Choroid plexus epithelial cell (primary cell): Measurements from ENCODE around the gene SLMAP.

Source experiments
- DNase-seq: peaks from one replicate; pipeline ENCODE4 v3.0.0-alpha.2; 2010; ENCODE audit warnings: low read depth
- H3K4me3 ChIP-seq: 2 replicates; pipeline ENCODE4 v1.5.1; 2011; ENCODE audit warnings: low read depth, mild to moderate bottlenecking, control low read depth, low read length, moderate library complexity
- TF ChIP-seq, protein P1 (sequence below): conservative IDR thresholded peaks from 2 replicates; pipeline ENCODE4 v1.5.1; 2011; ENCODE audit warnings: low read depth, mild to moderate bottlenecking, control low read depth, inconsistent platforms, low read length, moderate library complexity

Gene SLMAP

DNA sequence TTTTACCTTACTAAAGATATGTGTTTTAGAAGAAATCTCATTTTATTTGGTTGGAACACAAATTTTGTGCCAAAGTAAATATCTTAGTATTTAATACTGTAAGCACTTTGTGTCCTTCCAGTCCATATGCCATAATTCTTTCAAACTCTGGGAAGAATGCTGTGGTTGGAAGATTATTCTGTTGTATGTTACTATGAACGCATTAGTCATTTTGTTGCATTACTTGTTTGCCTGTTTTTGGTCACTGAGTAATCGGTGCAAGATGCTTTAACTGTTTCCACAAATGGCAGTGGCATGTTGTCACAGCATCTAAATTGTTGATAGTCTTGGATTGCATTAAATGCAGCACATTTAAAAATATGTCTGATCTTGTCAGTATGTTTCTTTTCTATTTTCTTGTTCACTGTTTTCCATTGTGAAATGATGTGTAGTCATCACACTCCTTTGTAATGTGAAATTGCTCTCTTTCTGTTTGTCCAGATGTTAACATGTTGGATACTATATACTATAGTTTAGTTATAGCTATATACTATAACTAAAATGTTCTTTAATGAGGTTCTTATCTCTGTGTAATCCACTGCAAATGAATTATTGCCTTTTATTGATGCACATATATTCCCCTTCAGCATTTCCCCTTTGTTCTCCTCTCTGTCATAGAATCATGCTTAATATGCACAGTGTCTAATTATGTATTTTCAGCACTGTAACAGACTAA lies 162.2 kb downstream of the SLMAP start:
- no peak overlapping the region for H3K4me3 ChIP-seq
- peak; percentile 84 for DNase-seq
- TF ChIP-seq, protein P1, sequence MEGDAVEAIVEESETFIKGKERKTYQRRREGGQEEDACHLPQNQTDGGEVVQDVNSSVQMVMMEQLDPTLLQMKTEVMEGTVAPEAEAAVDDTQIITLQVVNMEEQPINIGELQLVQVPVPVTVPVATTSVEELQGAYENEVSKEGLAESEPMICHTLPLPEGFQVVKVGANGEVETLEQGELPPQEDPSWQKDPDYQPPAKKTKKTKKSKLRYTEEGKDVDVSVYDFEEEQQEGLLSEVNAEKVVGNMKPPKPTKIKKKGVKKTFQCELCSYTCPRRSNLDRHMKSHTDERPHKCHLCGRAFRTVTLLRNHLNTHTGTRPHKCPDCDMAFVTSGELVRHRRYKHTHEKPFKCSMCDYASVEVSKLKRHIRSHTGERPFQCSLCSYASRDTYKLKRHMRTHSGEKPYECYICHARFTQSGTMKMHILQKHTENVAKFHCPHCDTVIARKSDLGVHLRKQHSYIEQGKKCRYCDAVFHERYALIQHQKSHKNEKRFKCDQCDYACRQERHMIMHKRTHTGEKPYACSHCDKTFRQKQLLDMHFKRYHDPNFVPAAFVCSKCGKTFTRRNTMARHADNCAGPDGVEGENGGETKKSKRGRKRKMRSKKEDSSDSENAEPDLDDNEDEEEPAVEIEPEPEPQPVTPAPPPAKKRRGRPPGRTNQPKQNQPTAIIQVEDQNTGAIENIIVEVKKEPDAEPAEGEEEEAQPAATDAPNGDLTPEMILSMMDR: no peak

DNA sequence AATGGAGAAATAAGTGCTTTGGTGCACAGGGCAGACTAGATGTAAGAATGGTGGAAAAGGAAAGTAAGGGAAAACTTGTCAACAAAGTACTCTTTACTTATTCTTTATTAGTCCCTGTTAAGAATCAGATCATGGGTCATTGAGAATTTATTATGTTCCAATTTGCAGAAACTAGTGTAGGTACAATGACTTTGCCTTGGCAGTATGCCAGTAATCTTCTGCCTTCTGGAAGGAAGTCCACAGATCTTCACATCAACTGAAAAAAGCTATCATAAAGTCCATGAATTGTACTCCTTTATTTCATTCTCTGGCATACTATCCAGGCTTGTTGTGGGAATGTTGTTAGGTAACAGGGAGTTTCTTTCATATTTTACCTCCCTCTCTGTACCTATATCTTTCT lies 163.9 kb downstream of the SLMAP start:
- TF ChIP-seq, protein P1: no peak
- peak; percentile 41 for DNase-seq
- no peak overlapping the region for H3K4me3 ChIP-seq

DNA sequence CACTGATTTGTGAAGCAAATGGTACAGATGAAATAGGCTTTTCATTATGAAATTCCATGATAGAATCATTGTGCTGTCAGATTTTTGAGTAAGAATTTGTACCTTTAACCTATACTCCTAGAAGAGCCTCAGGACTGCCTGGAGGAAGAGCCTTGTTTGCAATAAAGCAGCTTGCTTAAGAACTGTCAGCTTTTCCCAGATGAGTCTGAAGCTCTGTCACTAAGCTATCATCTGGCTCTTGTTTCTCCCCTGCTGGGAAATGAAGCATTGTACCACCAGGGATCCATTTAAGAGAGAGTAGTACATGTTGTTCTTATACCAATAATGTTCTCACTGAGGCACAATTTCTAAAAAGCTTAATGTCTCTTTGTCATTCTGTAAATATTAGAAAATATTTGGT lies 167.0 kb downstream of the SLMAP start:
- TF ChIP-seq, protein P1: no peak
- H3K4me3 ChIP-seq: no peak overlapping the region

DNA sequence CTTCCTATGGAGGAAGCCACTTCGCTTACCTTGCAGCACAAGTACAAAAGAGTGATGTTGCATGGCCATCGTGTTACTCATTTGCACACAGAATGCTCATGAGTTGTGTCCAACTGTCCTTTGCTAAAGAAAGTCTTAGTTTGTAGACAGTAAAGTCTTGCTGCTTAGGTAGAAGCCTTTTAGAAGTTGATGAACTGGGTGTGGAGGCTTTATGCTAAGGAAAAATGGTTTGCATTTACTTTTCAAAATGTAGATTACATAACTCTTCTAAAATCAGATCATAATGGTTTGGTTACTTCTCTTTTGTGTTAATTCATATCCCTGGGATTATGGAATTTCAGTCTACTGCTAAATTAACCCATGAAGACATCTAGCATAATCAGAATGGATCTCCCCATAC lies 167.6 kb downstream of the SLMAP start:
- TF ChIP-seq, protein P1: no peak
- DNase-seq: no peak
- no peak overlapping the region for H3K4me3 ChIP-seq

More for the DNA sequence above, 167.0 kb downstream of the SLMAP start:
- DNase-seq: peak; percentile 76

DNA sequence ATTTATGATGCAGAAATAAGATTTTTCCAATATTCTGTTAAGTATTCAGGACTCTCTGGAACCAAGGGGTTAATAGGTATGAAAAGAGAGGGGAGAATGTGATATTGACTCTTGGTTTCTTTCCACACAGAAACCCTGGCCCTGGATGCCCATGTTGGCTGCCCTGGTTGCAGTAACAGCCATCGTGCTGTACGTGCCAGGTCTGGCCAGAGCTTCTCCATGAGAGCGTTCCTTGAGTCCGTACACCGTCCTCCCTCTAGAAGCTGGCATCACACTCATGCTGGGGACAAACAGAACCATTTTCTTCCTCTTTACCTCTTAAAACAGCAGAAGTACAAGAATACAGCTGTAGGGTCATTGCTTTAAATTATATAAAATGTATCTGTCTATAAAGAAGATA lies 171.1 kb downstream of the SLMAP start:
- TF ChIP-seq, protein P1: no peak
- no peak for DNase-seq

DNA sequence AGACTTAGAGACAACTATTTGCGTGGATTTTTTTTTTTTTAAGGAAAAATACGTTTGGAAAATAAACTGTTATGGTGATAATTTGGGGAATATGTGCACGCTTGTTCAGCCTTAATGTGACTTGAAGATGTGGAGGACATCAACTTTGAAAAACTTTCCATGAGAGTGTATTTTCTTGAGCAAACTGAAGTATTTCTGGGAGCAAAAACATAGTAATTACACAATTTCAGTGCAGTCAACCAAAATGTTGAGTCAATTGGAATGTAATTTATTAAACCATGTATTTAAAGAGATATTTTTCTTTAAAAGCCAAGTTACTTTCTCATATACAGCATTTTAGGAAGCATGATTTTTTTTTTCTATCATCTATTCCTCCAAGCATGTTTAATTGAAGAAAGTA lies 171.8 kb downstream of the SLMAP start:
- no peak overlapping the region for H3K4me3 ChIP-seq
- peak; percentile 44 for DNase-seq
- TF ChIP-seq, protein P1: no peak

More for the DNA sequence above, 171.1 kb downstream of the SLMAP start:
- no peak overlapping the region for H3K4me3 ChIP-seq

DNA sequence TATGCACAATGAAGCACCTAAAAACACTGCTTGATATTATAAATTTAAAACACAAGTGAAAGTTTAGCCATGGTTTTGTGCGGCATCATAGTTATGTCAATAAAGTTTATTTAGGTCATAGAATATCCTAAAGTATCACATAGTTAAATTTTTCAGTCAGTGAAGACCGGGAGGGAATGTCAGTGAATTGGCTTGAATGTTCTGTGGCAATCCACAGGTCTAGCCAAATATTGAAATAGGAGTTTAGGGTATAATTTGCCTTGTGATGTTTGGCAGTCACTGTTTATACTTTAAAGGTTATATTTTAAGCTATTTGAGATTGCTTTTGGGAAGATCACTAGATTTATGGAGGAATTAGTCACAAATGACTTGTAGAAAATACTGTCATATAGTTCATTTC lies 172.4 kb downstream of the SLMAP start:
- H3K4me3 ChIP-seq: no peak overlapping the region
- no peak for DNase-seq
- TF ChIP-seq, protein P1: no peak
